T47D (cell line): Measurements from ENCODE around the gene CPNE5.
"Not testable (repeated sequence)": the region's sequence is repeated elsewhere in the genome, so short reads cannot be mapped to it uniquely, and the experiment has no call there.

Experiments used
- DNase-seq, 2 experiments: peaks; one replicate each; pipeline versions ENCODE4 v3.0.0 to v3.0.0-alpha.2; 2011 to 2012; ENCODE audit warnings: low read depth in 1 of 2, low spot score in 1 of 2
- JUND ChIP-seq: IDR thresholded peaks from 2 replicates; pipeline ENCODE4 v1.6.1; 2012; ENCODE audit warnings: low read depth
- in situ Hi-C: cut with HindIII; loops from 2 replicates; pipeline ENCODE4 v1.10.0; 2016; ENCODE audit warnings: low sequenced_read_pairs, low pct_unique_long_range_greater_than_20kb

CPNE5 gene

DNA sequence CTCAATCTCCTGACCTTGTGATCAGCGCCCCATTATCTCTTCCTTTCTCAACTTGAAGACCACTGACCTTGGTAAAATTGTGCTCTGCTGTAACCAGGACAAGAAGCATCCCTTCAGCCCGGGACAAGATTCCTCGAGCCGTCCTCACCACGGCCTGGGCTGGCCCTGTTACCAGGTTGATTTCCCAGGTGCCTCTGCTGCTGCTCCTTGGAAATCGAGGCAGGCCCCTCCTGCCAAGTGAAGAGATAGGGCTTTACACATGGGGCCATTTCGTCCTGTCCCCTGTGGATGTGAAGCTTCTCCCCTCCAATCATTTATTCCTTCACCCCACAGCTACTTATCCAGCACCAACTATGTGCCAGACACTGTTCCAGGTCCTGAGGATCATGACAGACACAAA is 120.1 kb downstream of the CPNE5 start:
- DNase-seq: no peak
- TF ChIP-seq JUND: no peak
- in situ Hi-C loops: no loop called here

DNA sequence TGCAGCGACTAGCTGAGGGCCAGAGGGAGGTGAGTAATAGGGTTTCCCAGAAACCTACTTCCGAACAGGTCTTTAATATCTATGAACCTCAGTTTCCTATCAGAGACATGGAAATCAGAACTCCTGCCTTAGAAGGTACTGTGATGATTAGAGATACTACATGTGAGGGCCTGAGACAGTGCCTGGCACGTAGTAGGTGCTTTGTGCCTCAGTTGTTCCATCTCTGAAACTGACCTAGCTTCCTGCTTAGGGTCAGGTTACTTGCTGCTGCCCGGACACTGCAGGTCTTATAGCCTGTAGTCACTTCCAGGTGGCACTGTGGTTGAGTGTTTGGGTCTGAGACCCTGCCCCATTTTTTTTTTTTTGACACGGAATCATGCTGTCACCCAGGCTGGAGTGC is 120.7 kb downstream of the CPNE5 start:
- in situ Hi-C loops: no loop called here
- TF ChIP-seq JUND: no peak
- DNase-seq: no peak

DNA sequence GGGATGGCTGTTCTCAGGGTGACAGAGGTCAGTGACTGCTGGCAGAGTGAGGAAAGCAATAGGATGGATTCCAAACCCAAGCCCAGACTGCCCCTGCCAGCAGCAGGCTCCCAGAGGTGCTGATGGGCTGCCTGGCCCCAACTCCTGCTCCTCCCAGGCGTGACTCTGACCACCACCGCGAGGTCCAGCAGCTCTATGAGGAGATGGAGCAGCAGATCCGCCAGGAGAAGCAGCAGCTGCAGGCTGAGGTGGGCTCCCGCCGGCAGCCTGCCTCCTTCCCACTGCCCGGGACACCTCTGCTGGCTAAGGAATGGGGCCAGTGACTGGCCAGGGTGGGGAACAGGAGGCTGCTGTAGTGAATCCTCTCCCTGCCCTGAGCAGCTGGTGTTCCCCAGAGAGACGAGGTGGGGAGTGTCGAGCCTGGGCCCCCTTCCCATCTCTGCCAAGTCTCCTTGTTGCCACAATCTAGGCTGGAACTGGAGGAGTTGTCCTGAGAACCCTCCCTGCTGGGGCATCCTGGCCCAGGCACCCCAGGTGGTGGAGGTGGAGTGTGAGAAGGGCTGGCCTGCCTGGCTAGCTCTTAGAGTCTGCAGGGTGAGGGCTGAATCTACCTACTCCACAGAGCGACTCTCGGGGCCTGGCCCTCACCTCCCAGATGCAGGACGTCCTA is 121.2 kb downstream of the CPNE5 start:
- no peak for DNase-seq
- TF ChIP-seq JUND: no peak
- in situ Hi-C loops: no loop called here

DNA sequence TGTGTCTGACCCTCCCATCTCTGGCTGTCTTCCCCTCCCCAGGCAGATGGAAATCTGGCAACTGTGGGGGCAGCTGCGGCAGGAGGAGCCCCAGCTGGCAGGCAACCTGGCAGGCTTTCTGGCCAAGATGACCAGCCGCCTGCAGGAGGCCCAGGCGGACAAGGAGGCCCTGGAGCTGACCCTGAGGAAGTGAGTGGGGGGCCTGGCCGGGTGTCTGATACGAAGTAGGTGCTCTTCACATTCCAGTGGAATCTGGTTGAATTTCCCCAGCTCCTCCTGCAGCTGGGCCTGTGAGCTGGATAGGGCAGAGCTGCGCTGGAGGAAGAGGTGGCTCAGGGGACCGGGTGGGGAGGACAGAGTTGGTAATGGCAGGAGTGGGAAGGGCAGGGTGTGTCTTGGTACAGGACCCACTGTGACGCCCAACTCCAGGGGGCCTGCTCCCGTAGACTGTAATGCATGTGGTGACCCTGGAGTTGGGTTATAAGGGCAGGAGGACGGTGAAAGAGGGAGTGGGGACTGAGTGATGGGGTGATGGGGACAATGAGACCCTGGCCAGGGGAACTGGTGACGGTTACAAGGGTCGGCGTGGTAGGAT is 121.9 kb downstream of the CPNE5 start:
- in situ Hi-C loops: no loop called here
- DNase-seq: no peak
- no peak for TF ChIP-seq JUND

DNA sequence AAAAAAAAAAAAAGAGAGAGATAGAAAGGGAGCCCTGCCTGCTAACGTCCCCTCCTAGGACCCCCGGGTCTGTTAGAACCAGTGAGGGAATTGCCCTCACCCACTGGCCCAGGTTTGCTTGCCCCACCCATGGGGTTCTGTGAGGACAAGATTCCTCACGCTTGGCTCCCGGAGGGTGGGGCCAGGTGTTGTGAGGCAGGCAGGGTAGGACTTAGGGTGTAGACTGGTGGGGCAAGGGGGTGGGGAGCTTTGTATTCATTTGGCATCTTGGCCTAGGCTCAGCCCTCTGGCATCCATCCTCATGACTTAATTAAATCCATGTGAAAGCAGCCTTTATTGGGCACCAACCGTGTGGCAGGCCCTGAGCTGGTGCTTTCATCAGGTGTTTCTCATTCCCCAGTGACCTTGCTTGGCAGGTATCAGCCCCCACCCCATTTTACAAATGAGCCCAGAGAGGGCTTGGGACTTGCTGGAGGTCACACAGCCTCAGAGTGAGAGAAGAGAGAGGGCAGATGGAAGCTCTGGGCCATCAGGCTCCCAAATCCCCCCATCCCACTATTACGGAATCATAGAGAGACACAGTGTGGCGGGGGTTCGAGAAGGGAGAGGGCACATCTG is 122.7 kb downstream of the CPNE5 start:
- no peak for DNase-seq
- in situ Hi-C loops: no loop called here
- no peak for TF ChIP-seq JUND

DNA sequence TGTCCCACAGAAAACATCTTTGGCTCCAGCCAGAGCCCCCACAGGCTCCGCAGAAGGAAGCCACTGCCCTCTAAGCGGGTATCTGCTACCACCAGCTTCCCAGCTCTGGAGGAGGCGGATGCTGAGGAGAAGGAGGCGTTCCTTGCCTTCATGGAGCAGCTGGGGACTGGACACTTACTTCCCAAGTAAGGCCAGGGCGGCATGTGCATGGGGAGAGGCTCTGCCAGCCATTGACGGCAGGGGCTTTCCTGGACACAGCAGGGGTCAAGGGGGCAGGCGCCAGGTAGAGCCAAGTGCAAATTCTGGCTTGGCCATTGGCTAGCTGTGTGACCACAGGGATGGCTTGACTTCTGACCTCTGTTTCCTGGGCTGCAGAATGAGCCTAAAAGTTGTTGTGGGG is 123.8 kb downstream of the CPNE5 start:
- in situ Hi-C loops: no loop called here
- no peak for DNase-seq
- no peak for TF ChIP-seq JUND

DNA sequence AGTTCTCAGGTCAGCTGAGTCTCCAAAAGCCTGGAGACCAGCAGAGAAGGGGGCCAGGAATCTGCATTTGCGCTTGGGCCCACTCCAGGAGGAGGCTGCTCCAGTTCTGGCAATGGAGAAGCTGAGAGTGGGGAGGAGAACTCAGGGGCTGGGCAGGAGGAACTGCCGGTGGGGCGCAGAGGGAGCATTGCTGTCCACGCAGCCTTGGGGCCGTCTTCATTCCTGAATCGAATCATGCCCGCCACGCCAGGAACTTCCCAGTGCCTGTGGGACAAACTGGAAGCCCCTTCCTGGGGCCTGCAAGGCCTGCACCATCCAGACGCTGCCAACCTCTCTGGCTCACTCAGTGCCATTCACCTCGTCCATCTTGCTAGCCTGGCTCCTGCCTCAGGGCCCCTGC is 124.7 kb downstream of the CPNE5 start:
- in situ Hi-C loops: no loop called here
- TF ChIP-seq JUND: no peak

DNA sequence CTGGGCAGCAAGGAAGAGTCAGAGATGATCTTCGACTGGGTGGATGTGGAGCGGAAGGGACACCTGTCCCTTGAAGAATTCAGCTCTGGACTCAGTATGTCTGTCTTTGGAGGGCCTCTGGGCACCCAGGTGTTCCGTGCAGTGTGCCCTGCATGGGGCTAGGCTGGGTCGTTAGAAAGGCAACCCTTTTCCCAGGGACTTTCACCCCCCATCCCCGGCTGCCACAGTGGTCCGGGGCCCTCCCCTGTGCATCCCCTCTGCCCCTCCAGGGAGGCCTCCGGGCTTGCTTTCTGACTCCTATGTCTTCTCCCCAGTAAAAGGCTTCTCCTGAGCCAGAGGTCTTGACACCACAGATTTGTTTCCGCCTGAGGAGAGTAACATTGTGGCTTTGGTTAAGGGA is 125.4 kb downstream of the CPNE5 start:
- in situ Hi-C loops: no loop called here
- no peak for TF ChIP-seq JUND
- no peak for DNase-seq

More for the DNA sequence above, 124.7 kb downstream of the CPNE5 start:
- DNase-seq: no peak

DNA sequence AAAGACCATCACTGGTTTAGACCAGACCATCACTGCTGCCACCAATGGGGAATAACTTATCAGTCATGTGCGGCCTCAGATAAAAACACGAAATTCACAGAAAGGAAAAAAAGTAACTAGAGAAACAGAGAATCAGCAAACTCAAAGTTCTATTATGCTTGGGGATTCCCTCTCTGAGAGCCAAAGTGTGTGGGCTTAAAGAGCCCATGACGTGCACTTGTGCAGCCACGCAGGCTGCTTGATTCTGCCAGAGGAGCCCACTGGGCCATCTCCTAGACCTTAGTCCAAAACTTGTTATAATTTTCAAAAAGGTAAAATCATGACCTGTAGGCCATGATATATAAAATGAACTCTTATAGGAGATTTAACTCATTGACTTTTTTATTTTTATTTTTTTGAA is 126.4 kb downstream of the CPNE5 start:
- in situ Hi-C loops: no loop called here
- TF ChIP-seq JUND: no peak

DNA sequence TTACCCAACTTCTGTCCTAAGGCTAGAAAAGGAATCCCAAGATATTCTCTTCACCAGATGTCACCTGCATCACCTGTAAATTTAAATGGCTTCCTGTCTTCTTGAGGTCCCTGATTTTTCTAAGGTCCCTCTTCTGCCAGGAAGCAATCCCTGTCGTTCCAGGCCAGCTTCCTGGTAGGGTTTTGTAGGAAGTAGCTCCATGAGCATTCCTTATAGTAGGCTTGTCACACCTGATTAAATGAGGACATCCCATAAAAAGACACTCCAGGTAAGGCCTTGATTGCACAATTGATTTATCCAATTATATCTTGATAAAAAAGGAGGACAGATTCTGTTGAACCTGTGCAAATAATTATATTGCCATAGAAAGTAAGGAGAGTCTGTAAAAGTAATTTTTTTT is 132.9 kb downstream of the CPNE5 start:
- in situ Hi-C loops: no loop called here
- DNase-seq: no peak
- no peak for TF ChIP-seq JUND

More for the DNA sequence above, 126.4 kb downstream of the CPNE5 start:
- no peak for DNase-seq

DNA sequence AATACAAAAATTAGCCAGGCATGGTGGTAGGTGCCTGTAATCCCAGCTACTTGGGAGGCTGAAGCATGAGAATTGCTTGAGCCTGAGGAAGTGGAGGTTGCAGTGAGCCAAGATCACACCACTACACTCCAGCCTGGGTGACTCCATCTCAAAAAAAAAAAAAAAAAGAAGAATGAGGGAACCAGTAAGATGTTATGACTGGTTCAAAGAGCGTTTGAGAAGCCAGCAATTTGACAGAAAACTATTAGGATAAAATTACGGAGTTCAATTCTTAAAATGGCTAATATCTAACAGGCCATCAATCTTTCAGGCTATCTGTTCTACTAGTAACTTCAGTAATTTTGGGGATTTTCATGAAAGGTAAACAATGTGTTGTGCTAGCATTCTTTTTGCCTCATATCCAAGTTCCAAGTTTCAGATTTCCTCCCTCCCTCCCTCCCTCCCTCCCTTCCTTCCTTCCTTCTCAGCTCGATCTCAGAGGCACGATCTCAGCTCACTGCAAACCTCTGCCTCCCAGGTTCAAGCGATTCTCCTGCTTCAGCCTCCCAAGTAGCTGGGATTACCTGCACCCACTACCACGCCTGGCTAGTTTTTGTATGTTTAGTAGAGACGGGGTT is 134.2 kb downstream of the CPNE5 start:
- in situ Hi-C loops: not testable (repeated sequence)

DNA sequence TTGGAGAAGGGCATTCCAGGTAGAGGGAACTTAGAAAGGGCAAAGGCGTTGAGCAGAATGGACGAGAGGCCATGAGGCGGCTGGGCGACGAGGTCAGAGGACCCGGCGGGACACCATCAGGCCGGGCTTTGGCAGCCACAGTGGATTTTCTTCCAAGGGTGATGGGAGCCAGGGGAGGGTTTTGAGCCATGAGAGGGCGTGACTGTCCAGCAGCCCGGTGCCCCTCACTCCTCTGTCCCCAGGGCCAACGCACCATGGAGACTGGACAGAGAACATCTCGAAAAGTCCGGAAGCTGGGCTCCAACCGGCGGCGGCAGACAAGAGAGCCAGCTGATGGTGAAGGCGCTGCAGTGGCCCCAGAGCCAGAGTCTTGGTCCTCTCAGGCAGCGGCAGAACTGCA is 135.3 kb downstream of the CPNE5 start:
- in situ Hi-C loops: no loop called here
- no peak for DNase-seq
- TF ChIP-seq JUND: no peak

More for the DNA sequence above, 134.2 kb downstream of the CPNE5 start:
- not testable (repeated sequence) for DNase-seq

DNA sequence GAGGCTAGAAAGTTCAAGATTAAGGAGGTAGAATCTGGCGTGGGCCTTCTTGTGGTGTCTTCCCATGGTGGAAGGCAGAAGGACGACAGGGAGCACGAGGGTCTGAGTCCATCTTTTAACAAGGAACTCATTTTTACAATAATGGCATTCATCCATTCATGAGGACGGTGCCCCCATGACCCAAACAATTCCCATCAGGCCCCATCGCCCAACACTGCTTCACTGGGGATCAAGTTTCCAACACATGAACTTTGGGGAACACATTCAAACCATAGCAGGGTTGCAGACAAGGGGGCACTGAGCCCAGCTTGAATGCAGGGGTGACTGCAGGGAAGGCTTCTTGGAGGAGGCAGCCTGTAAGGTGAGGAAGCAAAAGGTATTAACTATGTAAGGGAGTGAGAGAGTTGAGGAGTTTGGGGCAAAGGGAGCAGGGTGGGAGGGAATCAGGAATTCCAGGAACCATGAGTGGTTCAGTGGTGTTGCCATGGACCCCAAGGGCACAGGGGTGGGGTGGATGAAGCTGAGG is 136.1 kb downstream of the CPNE5 start:
- in situ Hi-C loops: no loop called here
- no peak for TF ChIP-seq JUND
- DNase-seq: no peak
